Adipocyte (in vitro differentiated cells): Measurements from ENCODE around the gene C16orf95.
A peak's percentile ranks its signal among the peaks of the same experiment; 100 is the strongest.

Experiments
- DNase-seq: peaks from one replicate; pipeline ENCODE4 v3.0.0-alpha.2; 2015; ENCODE audit warnings: low read depth
- H3K27me3 ChIP-seq: replicated peaks from 2 replicates; pipeline ENCODE4 v1.7.0; 2013; ENCODE audit warnings: mild to moderate bottlenecking, low read length, moderate library complexity; ENCODE audit not compliant: control insufficient read depth, insufficient read depth
- H3K36me3 ChIP-seq: 2 replicates; pipeline ENCODE4 v1.7.0; 2013; ENCODE audit warnings: low read length, mild to moderate bottlenecking, moderate library complexity; ENCODE audit not compliant: control insufficient read depth, insufficient read depth, severe bottlenecking
- H3K4me1 ChIP-seq: 2 replicates; pipeline ENCODE4 v1.7.0; 2013; ENCODE audit warnings: mild to moderate bottlenecking, low read length, moderate library complexity; ENCODE audit not compliant: control insufficient read depth, insufficient read depth
- H3K4me3 ChIP-seq: 2 replicates; pipeline ENCODE4 v1.7.0; 2013; ENCODE audit warnings: mild to moderate bottlenecking, low read length, moderate library complexity
- H3K9ac ChIP-seq: 2 replicates; pipeline ENCODE4 v1.7.0; 2013; ENCODE audit warnings: mild to moderate bottlenecking, low read length, moderate library complexity
- H3K9me3 ChIP-seq: 2 replicates; pipeline ENCODE4 v1.7.0; 2013; ENCODE audit warnings: mild to moderate bottlenecking, low read length, moderate library complexity; ENCODE audit not compliant: control insufficient read depth

The C16orf95 gene

DNA sequence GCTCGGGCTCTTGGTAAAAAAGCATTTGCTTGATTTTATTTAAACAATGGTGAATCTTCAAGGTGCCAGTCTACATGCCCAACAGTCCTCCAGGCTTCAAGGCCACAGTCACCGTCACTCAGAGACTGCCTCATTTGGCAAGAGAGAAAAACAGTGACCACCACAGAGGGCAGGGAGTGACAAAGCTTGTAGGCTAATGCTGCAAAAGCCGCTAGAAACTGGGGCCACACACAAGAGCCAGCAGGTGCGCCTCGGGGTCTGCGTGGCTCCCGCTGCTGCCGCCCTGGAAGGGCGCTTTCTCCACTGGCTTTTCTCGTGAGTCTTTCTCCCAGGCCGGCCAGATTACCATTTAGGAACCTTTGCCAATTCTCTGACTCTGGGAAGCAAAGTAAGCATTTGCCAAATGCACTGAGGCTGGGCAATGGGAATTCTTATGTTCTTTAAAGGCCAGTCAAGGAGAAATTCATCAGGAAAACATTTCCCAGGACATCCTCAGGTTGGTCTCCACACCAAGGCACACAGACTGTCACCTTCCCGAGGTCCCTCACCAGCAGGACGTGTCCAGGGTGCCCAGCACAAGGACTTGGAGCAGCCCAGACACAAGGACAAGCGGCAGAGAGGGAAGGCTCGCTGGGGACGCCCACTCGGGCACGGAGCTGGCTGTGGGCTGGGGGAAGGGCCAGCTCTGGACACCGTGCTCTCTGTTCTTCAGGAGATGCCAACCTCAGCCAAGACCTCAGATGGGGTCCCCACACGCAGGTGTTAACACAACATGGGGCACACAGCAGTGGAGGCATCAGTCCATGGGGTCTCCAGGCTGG is 12.5 kb upstream of the C16orf95 start:
- Histone ChIP-seq H3K27me3 (no peaks in the 10 kb centered on the region), H3K9ac (no peak overlapping the region), H3K4me1 (peaks cover 6% of the 10 kb centered on the region), H3K4me3 (no peak overlapping the region), H3K9me3 (no peaks in the 10 kb centered on the region), H3K36me3 (peaks cover 47% of the 10 kb centered on the region)
- DNase-seq, result no peak

DNA sequence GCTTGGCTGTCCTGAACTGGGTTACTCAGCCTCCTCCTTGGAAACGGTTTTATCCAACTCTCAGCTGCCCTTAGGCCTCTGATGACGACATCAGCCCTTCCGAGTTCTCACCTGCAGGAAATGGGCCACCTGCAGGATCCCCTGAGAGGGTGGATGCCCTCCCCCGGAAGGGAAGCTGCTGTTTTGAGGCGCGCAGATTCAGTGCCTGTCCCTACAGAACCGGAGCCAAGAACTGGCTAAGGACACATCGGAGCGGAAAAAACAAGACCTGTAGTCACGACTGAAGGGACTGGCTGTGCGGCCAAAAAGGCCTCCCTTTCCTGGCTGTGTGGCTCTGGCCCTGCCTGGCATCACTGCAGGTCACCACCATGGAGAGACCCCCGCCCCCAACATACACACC is 11.7 kb upstream of the C16orf95 start:
- no peak for DNase-seq
- Histone ChIP-seq H3K9me3 (no peaks in the 10 kb centered on the region), H3K4me1 (peaks cover 6% of the 10 kb centered on the region), H3K36me3 (peaks cover 39% of the 10 kb centered on the region), H3K4me3 (no peak overlapping the region), H3K27me3 (no peaks in the 10 kb centered on the region), H3K9ac (no peak overlapping the region)

GRCh38 chr16:87327798-87328495 is 10.8 kb upstream of the C16orf95 start:
- Histone ChIP-seq H3K9ac (no peak overlapping the region), H3K4me3 (no peak overlapping the region), H3K9me3 (no peaks in the 10 kb centered on the region), H3K27me3 (no peaks in the 10 kb centered on the region), H3K36me3 (peaks cover 30% of the 10 kb centered on the region), H3K4me1 (peaks cover 6% of the 10 kb centered on the region)
- DNase-seq, result no peak

DNA sequence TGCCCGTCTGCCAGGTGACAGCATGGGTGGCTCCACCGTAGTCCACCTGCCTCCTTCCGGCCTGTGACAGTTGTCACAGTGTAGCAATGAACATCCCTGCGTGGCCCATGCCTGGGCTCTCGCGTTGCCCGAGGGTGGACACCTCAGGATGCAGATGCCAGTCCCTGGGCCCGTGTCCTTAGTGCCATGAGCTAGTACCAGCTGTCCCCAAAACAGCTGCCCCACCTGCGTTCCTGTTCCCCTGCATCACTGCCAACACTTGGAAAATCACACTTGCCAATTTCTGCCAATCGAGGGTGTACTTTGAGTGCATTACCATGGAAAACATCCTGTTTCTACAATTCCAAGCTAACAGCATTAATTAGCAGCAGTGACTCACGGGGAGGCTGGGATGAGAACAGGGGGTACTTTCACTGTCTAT is 9.0 kb upstream of the C16orf95 start:
- Histone ChIP-seq H3K9me3 (no peaks in the 10 kb centered on the region), H3K9ac (no peak overlapping the region), H3K4me1 (peaks cover 6% of the 10 kb centered on the region), H3K27me3 (no peaks in the 10 kb centered on the region), H3K4me3 (no peak overlapping the region), H3K36me3 (peaks cover 27% of the 10 kb centered on the region)
- DNase-seq, result no peak

DNA sequence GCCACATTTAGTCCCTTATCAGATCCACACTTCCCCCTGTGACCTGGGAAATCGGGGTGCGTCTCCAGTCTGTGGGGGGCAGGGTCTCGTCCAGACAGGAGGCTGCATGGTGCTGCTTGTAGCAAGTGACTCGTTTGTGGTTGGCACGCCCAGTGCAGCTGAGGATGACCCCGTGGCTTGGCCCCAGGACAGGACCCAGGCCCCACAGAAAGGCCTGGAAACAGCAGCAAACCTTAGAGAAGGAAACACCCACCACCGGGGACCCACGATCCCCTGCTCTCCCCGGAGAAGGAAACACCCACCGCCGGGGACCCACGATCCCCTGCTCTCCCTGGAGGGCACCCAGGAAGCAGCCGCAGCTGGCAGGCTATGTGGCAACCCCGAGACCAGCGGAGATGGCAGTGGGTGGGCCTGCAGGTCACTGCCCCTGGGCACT is 8.2 kb upstream of the C16orf95 start:
- H3K9ac ChIP-seq, result no peak overlapping the region
- H3K36me3 ChIP-seq, result peaks cover 20% of the 10 kb centered on the region
- H3K27me3 ChIP-seq, result no peaks in the 10 kb centered on the region
- DNase-seq, result no peak
- no peaks in the 10 kb centered on the region for H3K9me3 ChIP-seq
- no peak overlapping the region for H3K4me3 ChIP-seq
- peaks cover 6% of the 10 kb centered on the region for H3K4me1 ChIP-seq

GRCh38 chr16:87324411-87325275 is 7.5 kb upstream of the C16orf95 start:
- no peaks in the 10 kb centered on the region for H3K9me3 ChIP-seq
- H3K4me3 ChIP-seq, result no peak overlapping the region
- no peaks in the 10 kb centered on the region for H3K27me3 ChIP-seq
- H3K9ac ChIP-seq, result no peak overlapping the region
- H3K4me1 ChIP-seq, result peaks cover 6% of the 10 kb centered on the region
- DNase-seq, result peak; percentile 48
- H3K36me3 ChIP-seq, result peaks cover 12% of the 10 kb centered on the region

DNA sequence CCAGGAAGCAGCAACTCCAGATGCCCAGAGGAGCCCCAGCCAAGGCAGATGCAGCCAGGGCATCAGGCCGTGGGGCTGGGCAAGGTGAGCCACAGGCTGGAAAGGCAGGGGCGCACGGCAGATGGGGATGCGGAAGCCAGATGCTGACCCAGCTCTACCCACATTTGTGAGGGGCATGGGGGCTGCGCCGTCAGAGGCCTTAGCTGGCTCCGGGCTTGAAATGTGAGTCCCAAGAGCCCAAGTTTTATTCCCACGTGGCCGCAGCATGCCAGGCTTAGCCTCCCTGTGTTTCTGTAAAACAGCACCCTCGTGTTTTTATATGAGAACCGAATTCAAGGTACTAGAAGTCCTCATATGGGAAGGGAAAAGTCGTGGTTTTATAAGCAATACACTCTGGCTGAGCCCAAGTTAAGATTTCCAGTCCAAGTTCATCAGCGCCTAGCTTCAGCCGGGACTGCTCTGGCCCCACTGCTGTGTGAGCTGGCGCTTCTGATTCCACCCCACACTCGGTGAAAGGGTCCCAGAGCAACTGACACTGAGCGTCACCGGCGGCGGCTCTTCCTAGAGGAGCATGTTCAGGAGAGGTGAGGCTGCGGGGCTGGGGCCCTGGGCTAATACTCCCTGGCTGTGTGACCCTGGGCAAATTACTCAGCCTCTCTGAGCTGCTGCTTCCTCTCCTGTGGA is 6.7 kb upstream of the C16orf95 start:
- Histone ChIP-seq H3K27me3 (no peaks in the 10 kb centered on the region), H3K36me3 (peaks cover 5% of the 10 kb centered on the region), H3K4me1 (peaks cover 6% of the 10 kb centered on the region), H3K9me3 (no peaks in the 10 kb centered on the region), H3K9ac (no peak overlapping the region), H3K4me3 (no peak overlapping the region)
- no peak for DNase-seq

- DNase-seq, result no peak
- Histone ChIP-seq H3K4me1 (peaks cover 14% of the 10 kb centered on the region), H3K36me3 (no peaks in the 10 kb centered on the region), H3K9ac (no peak overlapping the region), H3K4me3 (no peak overlapping the region), H3K9me3 (no peaks in the 10 kb centered on the region), H3K27me3 (no peaks in the 10 kb centered on the region)
Measured at GRCh38 chr16:87322833-87323726, 5.9 kb upstream of the C16orf95 start.

DNA sequence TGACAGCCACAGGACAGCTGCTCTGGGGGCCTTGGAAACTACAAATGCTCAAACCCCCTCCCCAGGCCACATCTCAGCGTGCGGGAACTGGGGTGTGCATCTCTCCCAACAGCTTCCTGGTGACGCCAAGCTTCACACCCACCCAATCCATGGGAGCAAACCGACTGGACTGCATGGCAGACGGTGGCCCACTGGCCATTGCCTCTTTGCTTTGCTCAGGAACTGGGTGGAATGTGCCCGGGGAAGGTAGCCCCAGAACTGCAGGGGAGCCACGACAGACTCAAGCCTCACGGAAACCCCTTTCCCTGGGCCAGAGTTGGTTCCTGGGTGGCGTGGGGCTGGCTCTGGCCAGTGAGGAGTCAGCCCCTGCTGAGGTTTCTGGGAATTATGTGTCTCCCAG is 5.2 kb upstream of the C16orf95 start:
- Histone ChIP-seq H3K4me3 (no peak overlapping the region), H3K9ac (no peak overlapping the region), H3K9me3 (no peaks in the 10 kb centered on the region), H3K4me1 (peaks cover 16% of the 10 kb centered on the region), H3K27me3 (no peaks in the 10 kb centered on the region), H3K36me3 (no peaks in the 10 kb centered on the region)
- no peak for DNase-seq
